WTC11 (cell line): ENCODE results near the gene LSM5. TPM values are rescaled to one million over a fixed set of nuclear protein-coding genes. Genes with fewer than 3 reads are reported as not detected.

ENCODE experiments used
- ATAC-seq: fragments of 200-7000 bp; cut with Tn5 transposase; 2 replicates; pipeline ENCODE4 v1.10.0; 2021; ENCODE audit warnings: mild to moderate bottlenecking, moderate library complexity
- CTCF ChIA-PET: fragments of 300-600 bp; sonication (Branson Sonifier 250); formaldehyde crosslinking; loops from one replicate; lab custom pipeline; 2021; ENCODE audit warnings: antibody characterized with exemption; lab: Charles Lee
- POLR2A ChIA-PET: fragments of 350-600 bp; sonication (Branson Sonifier 250); formaldehyde crosslinking; loops from one replicate; lab custom pipeline; 2021; ENCODE audit warnings: antibody characterized with exemption; lab: Charles Lee
- DNase-seq: peaks from one replicate; pipeline ENCODE4 v3.0.0; 2021; ENCODE audit warnings: low spot score
- H3K27ac Mint-ChIP-seq: 2 replicates; pipeline ENCODE4 v1.8.0; 2021; ENCODE audit warnings: mixed read lengths
- H3K27me3 Mint-ChIP-seq: 2 replicates; pipeline ENCODE4 v1.8.0; 2021; ENCODE audit warnings: low read depth, mild to moderate bottlenecking, moderate library complexity, mixed read lengths
- H3K36me3 Mint-ChIP-seq: 2 replicates; pipeline ENCODE4 v1.8.0; 2021; ENCODE audit warnings: mixed read lengths
- H3K4me1 Mint-ChIP-seq: 2 replicates; pipeline ENCODE4 v1.8.0; 2022; ENCODE audit warnings: mixed read lengths
- H3K4me3 Mint-ChIP-seq: 2 replicates; pipeline ENCODE4 v1.8.0; 2021; ENCODE audit warnings: mild to moderate bottlenecking, moderate library complexity, mixed read lengths
- H3K9me3 Mint-ChIP-seq: 2 replicates; pipeline ENCODE4 v1.8.0; 2021; ENCODE audit warnings: mixed read lengths
- ATF1 ChIP-seq: sonication (generic); formaldehyde crosslinking; IDR thresholded peaks from 2 replicates; pipeline ENCODE4 v1.8.1; 2023; ENCODE audit warnings: mild to moderate bottlenecking, moderate library complexity, missing genetic modification reagents
- CREB1 ChIP-seq: sonication (generic); formaldehyde crosslinking; IDR thresholded peaks from 2 replicates; pipeline ENCODE4 v1.8.0; 2023; ENCODE audit warnings: mild to moderate bottlenecking, missing genetic modification reagents
- EMX1 ChIP-seq: fragments of 250-450 bp; sonication (Bioruptor Pico); IDR thresholded peaks from 2 replicates; pipeline ENCODE4 v1.8.0; 2021; ENCODE audit warnings: mild to moderate bottlenecking
- HMGA2 ChIP-seq: fragments of 250-450 bp; sonication (Bioruptor Pico); IDR thresholded peaks from 2 replicates; pipeline ENCODE4 v1.4.0; 2021; ENCODE audit warnings: mild to moderate bottlenecking, moderate library complexity
- KAT7 ChIP-seq: sonication (generic); formaldehyde crosslinking; IDR thresholded peaks from 2 replicates; pipeline ENCODE4 v1.8.1; 2023; ENCODE audit warnings: missing genetic modification reagents, mild to moderate bottlenecking, borderline replicate concordance
- MYBL2 ChIP-seq: sonication (generic); formaldehyde crosslinking; IDR thresholded peaks from 2 replicates; pipeline ENCODE4 v1.8.1; 2023; ENCODE audit warnings: mild to moderate bottlenecking, moderate library complexity, missing genetic modification reagents
- TEAD1 ChIP-seq: sonication (generic); formaldehyde crosslinking; IDR thresholded peaks from 2 replicates; pipeline ENCODE4 v1.8.0; 2022; ENCODE audit warnings: mild to moderate bottlenecking, missing genetic modification reagents
- TEAD4 ChIP-seq: sonication (generic); formaldehyde crosslinking; IDR thresholded peaks from 2 replicates; pipeline ENCODE4 v1.8.0; 2022; ENCODE audit warnings: mild to moderate bottlenecking, missing genetic modification reagents
- ZBTB21 ChIP-seq: sonication (generic); formaldehyde crosslinking; IDR thresholded peaks from 2 replicates; pipeline ENCODE4 v1.8.1; 2023; ENCODE audit warnings: mild to moderate bottlenecking, missing genetic modification reagents, borderline replicate concordance
- ZNF121 ChIP-seq: sonication (generic); formaldehyde crosslinking; IDR thresholded peaks from 2 replicates; pipeline ENCODE4 v1.8.0; 2023; ENCODE audit warnings: missing genetic modification reagents
- ZNF317 ChIP-seq: sonication (generic); formaldehyde crosslinking; IDR thresholded peaks from 2 replicates; pipeline ENCODE4 v1.8.1; 2023; ENCODE audit warnings: low read depth, mild to moderate bottlenecking, moderate library complexity, missing genetic modification reagents, borderline replicate concordance
- total RNA-seq: library from RNA; stranded (reverse); gene quantifications from 3 replicates; pipeline ENCODE4 v1.2.3, GENCODE V29; 2021
- TF ChIP-seq, protein P1 (sequence below): sonication (generic); formaldehyde crosslinking; IDR thresholded peaks from 2 replicates; pipeline ENCODE4 v1.8.1; 2023; ENCODE audit warnings: mild to moderate bottlenecking, missing genetic modification reagents
- TF ChIP-seq, protein P2 (sequence below): sonication (generic); formaldehyde crosslinking; IDR thresholded peaks from 2 replicates; pipeline ENCODE4 v1.8.1; 2022; ENCODE audit warnings: mild to moderate bottlenecking, moderate library complexity, missing genetic modification reagents
- TF ChIP-seq, protein P3 (sequence below): sonication (generic); formaldehyde crosslinking; IDR thresholded peaks from 2 replicates; pipeline ENCODE4 v1.8.1; 2022; ENCODE audit warnings: low read depth, missing genetic modification reagents, borderline replicate concordance
- TF ChIP-seq, protein P4 (sequence below): sonication (generic); formaldehyde crosslinking; IDR thresholded peaks from 2 replicates; pipeline ENCODE4 v1.8.0; 2022; ENCODE audit warnings: missing genetic modification reagents
- TF ChIP-seq, protein P5 (sequence below): sonication (generic); formaldehyde crosslinking; IDR thresholded peaks from 2 replicates; pipeline ENCODE4 v1.8.0; 2023; ENCODE audit warnings: missing genetic modification reagents, mild to moderate bottlenecking, borderline replicate concordance
- TF ChIP-seq, protein P6 (sequence below): sonication (generic); formaldehyde crosslinking; IDR thresholded peaks from 2 replicates; pipeline ENCODE4 v1.8.0; 2023; ENCODE audit warnings: missing genetic modification reagents
- TF ChIP-seq, protein P7 (sequence below): sonication (generic); formaldehyde crosslinking; IDR thresholded peaks from 2 replicates; pipeline ENCODE4 v1.8.0; 2022; ENCODE audit warnings: mild to moderate bottlenecking, missing genetic modification reagents

The LSM5 gene
- total RNA-seq, 1 experiment from 2014 or later, result 89.5 TPM

DNA sequence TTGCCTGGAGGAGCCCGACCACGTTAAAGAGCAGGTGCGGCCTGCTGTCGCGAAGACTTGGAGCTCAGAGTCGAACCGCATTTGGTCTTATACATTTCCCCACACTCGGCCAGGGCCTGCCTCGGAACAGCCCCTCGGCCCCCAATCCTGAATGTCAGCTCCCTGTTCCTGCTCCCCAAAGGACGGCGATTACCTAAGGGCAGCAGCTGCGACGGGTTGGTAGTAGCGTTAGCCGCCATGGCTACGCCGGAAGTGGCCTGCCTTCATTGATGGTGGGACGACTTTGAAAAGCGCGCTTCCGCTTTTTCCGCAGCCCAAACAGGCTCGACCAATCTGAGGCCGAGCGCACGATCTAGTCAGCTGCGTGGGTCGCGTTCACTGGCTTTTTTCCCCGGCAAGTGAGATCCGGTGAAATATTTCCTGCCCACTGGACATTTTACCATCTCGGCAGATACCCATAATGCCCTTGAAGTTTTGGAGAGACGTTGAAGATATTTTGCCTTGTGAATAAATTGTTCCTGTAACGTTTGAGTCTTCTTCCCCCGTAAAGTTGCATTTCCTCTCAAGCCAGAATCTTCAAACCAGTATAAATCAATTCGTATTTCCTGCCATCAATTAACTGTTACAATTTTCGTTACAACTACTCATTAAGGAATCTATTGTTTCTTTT, at the start of gene LSM5 (continued):
- TF ChIP-seq, protein P1, sequence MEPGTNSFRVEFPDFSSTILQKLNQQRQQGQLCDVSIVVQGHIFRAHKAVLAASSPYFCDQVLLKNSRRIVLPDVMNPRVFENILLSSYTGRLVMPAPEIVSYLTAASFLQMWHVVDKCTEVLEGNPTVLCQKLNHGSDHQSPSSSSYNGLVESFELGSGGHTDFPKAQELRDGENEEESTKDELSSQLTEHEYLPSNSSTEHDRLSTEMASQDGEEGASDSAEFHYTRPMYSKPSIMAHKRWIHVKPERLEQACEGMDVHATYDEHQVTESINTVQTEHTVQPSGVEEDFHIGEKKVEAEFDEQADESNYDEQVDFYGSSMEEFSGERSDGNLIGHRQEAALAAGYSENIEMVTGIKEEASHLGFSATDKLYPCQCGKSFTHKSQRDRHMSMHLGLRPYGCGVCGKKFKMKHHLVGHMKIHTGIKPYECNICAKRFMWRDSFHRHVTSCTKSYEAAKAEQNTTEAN (CRISPR knock-in tag), result peak; percentile 77
- TF ChIP-seq ZNF121 (CRISPR knock-in tag) (no peak), CREB1 (CRISPR knock-in tag) (peak; percentile 68; the same call in 1 of the 2 replicates), TEAD1 (CRISPR knock-in tag) (peak; percentile 91; the same call in 1 of the 2 replicates), MYBL2 (CRISPR knock-in tag) (peak; percentile 96), ZNF317 (CRISPR knock-in tag) (no peak), EMX1 (no peak), HMGA2 (CRISPR knock-in tag) (no peak), ATF1 (CRISPR knock-in tag) (no peak)
- TF ChIP-seq, protein P2, sequence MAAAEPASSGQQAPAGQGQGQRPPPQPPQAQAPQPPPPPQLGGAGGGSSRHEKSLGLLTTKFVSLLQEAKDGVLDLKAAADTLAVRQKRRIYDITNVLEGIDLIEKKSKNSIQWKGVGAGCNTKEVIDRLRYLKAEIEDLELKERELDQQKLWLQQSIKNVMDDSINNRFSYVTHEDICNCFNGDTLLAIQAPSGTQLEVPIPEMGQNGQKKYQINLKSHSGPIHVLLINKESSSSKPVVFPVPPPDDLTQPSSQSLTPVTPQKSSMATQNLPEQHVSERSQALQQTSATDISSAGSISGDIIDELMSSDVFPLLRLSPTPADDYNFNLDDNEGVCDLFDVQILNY (CRISPR knock-in tag), result 0 out of 2 replicates have a peak, but pooled peaks have one; percentile 35
- TF ChIP-seq, protein P3, sequence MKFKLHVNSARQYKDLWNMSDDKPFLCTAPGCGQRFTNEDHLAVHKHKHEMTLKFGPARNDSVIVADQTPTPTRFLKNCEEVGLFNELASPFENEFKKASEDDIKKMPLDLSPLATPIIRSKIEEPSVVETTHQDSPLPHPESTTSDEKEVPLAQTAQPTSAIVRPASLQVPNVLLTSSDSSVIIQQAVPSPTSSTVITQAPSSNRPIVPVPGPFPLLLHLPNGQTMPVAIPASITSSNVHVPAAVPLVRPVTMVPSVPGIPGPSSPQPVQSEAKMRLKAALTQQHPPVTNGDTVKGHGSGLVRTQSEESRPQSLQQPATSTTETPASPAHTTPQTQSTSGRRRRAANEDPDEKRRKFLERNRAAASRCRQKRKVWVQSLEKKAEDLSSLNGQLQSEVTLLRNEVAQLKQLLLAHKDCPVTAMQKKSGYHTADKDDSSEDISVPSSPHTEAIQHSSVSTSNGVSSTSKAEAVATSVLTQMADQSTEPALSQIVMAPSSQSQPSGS (CRISPR knock-in tag), result no peak
- TF ChIP-seq, protein P4, sequence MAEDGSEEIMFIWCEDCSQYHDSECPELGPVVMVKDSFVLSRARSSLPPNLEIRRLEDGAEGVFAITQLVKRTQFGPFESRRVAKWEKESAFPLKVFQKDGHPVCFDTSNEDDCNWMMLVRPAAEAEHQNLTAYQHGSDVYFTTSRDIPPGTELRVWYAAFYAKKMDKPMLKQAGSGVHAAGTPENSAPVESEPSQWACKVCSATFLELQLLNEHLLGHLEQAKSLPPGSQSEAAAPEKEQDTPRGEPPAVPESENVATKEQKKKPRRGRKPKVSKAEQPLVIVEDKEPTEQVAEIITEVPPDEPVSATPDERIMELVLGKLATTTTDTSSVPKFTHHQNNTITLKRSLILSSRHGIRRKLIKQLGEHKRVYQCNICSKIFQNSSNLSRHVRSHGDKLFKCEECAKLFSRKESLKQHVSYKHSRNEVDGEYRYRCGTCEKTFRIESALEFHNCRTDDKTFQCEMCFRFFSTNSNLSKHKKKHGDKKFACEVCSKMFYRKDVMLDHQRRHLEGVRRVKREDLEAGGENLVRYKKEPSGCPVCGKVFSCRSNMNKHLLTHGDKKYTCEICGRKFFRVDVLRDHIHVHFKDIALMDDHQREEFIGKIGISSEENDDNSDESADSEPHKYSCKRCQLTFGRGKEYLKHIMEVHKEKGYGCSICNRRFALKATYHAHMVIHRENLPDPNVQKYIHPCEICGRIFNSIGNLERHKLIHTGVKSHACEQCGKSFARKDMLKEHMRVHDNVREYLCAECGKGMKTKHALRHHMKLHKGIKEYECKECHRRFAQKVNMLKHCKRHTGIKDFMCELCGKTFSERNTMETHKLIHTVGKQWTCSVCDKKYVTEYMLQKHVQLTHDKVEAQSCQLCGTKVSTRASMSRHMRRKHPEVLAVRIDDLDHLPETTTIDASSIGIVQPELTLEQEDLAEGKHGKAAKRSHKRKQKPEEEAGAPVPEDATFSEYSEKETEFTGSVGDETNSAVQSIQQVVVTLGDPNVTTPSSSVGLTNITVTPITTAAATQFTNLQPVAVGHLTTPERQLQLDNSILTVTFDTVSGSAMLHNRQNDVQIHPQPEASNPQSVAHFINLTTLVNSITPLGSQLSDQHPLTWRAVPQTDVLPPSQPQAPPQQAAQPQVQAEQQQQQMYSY (CRISPR knock-in tag), result no peak
- TF ChIP-seq, protein P5, sequence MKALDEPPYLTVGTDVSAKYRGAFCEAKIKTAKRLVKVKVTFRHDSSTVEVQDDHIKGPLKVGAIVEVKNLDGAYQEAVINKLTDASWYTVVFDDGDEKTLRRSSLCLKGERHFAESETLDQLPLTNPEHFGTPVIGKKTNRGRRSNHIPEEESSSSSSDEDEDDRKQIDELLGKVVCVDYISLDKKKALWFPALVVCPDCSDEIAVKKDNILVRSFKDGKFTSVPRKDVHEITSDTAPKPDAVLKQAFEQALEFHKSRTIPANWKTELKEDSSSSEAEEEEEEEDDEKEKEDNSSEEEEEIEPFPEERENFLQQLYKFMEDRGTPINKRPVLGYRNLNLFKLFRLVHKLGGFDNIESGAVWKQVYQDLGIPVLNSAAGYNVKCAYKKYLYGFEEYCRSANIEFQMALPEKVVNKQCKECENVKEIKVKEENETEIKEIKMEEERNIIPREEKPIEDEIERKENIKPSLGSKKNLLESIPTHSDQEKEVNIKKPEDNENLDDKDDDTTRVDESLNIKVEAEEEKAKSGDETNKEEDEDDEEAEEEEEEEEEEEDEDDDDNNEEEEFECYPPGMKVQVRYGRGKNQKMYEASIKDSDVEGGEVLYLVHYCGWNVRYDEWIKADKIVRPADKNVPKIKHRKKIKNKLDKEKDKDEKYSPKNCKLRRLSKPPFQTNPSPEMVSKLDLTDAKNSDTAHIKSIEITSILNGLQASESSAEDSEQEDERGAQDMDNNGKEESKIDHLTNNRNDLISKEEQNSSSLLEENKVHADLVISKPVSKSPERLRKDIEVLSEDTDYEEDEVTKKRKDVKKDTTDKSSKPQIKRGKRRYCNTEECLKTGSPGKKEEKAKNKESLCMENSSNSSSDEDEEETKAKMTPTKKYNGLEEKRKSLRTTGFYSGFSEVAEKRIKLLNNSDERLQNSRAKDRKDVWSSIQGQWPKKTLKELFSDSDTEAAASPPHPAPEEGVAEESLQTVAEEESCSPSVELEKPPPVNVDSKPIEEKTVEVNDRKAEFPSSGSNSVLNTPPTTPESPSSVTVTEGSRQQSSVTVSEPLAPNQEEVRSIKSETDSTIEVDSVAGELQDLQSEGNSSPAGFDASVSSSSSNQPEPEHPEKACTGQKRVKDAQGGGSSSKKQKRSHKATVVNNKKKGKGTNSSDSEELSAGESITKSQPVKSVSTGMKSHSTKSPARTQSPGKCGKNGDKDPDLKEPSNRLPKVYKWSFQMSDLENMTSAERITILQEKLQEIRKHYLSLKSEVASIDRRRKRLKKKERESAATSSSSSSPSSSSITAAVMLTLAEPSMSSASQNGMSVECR (CRISPR knock-in tag), result peak; percentile 76

DNA sequence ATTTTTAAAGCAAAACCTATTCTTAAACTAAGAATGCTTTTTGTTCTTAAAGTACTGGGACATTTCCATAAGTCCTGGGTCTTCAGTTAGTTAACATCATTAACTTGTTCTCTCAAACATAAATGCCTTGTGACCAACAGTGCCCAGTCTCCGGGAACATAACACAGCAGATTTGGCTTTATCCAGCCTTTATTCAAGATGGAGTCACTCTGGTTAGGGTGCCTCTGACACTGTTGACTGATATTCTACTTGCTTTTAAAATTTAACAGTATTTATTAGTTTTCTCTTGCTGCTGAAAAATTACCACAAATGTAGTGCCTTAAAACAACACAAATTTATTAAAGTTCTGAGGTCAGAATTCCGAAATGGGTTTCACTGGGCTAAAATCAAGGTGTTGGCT, 49.2 kb upstream of the LSM5 start:
- CTCF ChIA-PET, result no interaction called here
- POLR2A ChIA-PET, result no interaction called here
- Mint-ChIP-seq H3K27me3 (no peaks in the 10 kb centered on the region), H3K4me1 (peaks cover 23% of the 10 kb centered on the region), H3K36me3 (peaks cover 14% of the 10 kb centered on the region), H3K27ac (no peak overlapping the region), H3K9me3 (no peaks in the 10 kb centered on the region), H3K4me3 (no peak overlapping the region)
- DNase-seq (no peak), ATAC-seq (no peak)
- no peak for TF ChIP-seq KAT7 (CRISPR knock-in tag)
- TF ChIP-seq, protein P6, sequence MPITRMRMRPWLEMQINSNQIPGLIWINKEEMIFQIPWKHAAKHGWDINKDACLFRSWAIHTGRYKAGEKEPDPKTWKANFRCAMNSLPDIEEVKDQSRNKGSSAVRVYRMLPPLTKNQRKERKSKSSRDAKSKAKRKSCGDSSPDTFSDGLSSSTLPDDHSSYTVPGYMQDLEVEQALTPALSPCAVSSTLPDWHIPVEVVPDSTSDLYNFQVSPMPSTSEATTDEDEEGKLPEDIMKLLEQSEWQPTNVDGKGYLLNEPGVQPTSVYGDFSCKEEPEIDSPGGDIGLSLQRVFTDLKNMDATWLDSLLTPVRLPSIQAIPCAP (CRISPR knock-in tag), result no peak
- no peak for TF ChIP-seq TEAD4 (CRISPR knock-in tag)
- TF ChIP-seq, protein P4 (CRISPR knock-in tag), result no peak
- TF ChIP-seq, protein P7, sequence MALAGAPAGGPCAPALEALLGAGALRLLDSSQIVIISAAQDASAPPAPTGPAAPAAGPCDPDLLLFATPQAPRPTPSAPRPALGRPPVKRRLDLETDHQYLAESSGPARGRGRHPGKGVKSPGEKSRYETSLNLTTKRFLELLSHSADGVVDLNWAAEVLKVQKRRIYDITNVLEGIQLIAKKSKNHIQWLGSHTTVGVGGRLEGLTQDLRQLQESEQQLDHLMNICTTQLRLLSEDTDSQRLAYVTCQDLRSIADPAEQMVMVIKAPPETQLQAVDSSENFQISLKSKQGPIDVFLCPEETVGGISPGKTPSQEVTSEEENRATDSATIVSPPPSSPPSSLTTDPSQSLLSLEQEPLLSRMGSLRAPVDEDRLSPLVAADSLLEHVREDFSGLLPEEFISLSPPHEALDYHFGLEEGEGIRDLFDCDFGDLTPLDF, result no peak
- TF ChIP-seq ZBTB21 (CRISPR knock-in tag), result no peak
